DOHH2 (cell line): ENCODE data around the gene NLRC3.

Experiments used
- H3F3A ChIP-seq: fragments of 200-600 bp; sonication (generic), shearing (Covaris generic); 2 replicates; pipeline ENCODE4 v1.6.0; 2016; ENCODE audit warnings: antibody characterized with exemption, mild to moderate bottlenecking; ENCODE audit not compliant: control insufficient read depth, insufficient read depth
- H3K27ac ChIP-seq: fragments of 200-600 bp; sonication (generic); 2 replicates; pipeline ENCODE4 v1.5.1; 2014; ENCODE audit warnings: low read depth, mild to moderate bottlenecking, low read length, moderate library complexity
- H3K27me3 ChIP-seq: fragments of 200-600 bp; sonication (generic); 2 replicates; pipeline ENCODE4 v1.6.1; 2014; ENCODE audit warnings: mild to moderate bottlenecking, low read length, mixed read lengths; ENCODE audit not compliant: control insufficient read depth
- H3K36me3 ChIP-seq: fragments of 200-600 bp; sonication (generic); 2 replicates; pipeline ENCODE4 v1.6.1; 2014; ENCODE audit warnings: mild to moderate bottlenecking, low read length, moderate library complexity, mixed read lengths; ENCODE audit not compliant: control insufficient read depth
- H3K4me1 ChIP-seq: fragments of 200-600 bp; sonication (generic); 2 replicates; pipeline ENCODE4 v1.6.1; 2014; ENCODE audit warnings: mild to moderate bottlenecking, low read length, mixed read lengths; ENCODE audit not compliant: control insufficient read depth
- H3K4me2 ChIP-seq: fragments of 200-600 bp; sonication (generic); 2 replicates; pipeline ENCODE4 v1.6.0; 2014; ENCODE audit warnings: mild to moderate bottlenecking, low read length, moderate library complexity
- H3K4me3 ChIP-seq: fragments of 200-600 bp; sonication (generic); 2 replicates; pipeline ENCODE4 v1.5.1; 2014; ENCODE audit warnings: mild to moderate bottlenecking, low read length, mixed read lengths
- H3K79me2 ChIP-seq: fragments of 200-600 bp; sonication (generic); 2 replicates; pipeline ENCODE4 v1.6.1; 2014; ENCODE audit warnings: mild to moderate bottlenecking, low read length, mixed read lengths; ENCODE audit not compliant: control insufficient read depth
- H3K9me2 ChIP-seq: fragments of 200-600 bp; sonication (generic); replicated peaks from 2 replicates; pipeline ENCODE4 v1.6.1; 2014; ENCODE audit warnings: mild to moderate bottlenecking, low read length, mixed read lengths; ENCODE audit not compliant: control insufficient read depth
- H3K9me3 ChIP-seq: fragments of 200-600 bp; sonication (generic); 2 replicates; pipeline ENCODE4 v1.6.1; 2014; ENCODE audit warnings: antibody characterized with exemption, low read length, mixed read lengths; ENCODE audit not compliant: control insufficient read depth, insufficient read depth
- H4K20me1 ChIP-seq: fragments of 200-600 bp; sonication (generic); 2 replicates; pipeline ENCODE4 v1.6.0; 2014; ENCODE audit warnings: low read depth, mild to moderate bottlenecking, antibody characterized with exemption, low read length, moderate library complexity; ENCODE audit not compliant: control insufficient read depth, insufficient read depth
- CTCF ChIP-seq: fragments of 200-600 bp; sonication (generic); IDR thresholded peaks from one replicate; pipeline ENCODE4 v1.5.1; 2014; ENCODE audit warnings: antibody characterized with exemption, mild to moderate bottlenecking, low read depth, low read length; ENCODE audit not compliant: poor library complexity, severe bottlenecking
- EZH2phosphoT487 ChIP-seq: fragments of 200-600 bp; sonication (generic); IDR thresholded peaks from 2 replicates; pipeline ENCODE4 v1.6.1; 2017; ENCODE audit warnings: borderline replicate concordance, mild to moderate bottlenecking, antibody characterized with exemption, low read length, moderate library complexity, mixed read lengths

NLRC3 gene

GRCh38 chr16:3541527-3542155 lies 35.6 kb downstream of the NLRC3 start:
- peaks cover 17% of the 10 kb centered on the region for H3F3A ChIP-seq
- TF ChIP-seq EZH2phosphoT487 = no peak
- no peak for TF ChIP-seq CTCF
- H3K4me1 ChIP-seq = no peaks in the 10 kb centered on the region
- H3K36me3 ChIP-seq = peaks cover 66% of the 10 kb centered on the region
- no peaks in the 10 kb centered on the region for H3K9me3 ChIP-seq
- no peak overlapping the region for H3K4me3 ChIP-seq
- H3K9me2 ChIP-seq = no peaks in the 10 kb centered on the region
- H3K27ac ChIP-seq = no peak overlapping the region
- H3K79me2 ChIP-seq = no peaks in the 10 kb centered on the region
- H3K27me3 ChIP-seq = no peaks in the 10 kb centered on the region
- H4K20me1 ChIP-seq = no peaks in the 10 kb centered on the region
- no peak overlapping the region for H3K4me2 ChIP-seq

GRCh38 chr16:3538222-3538621 lies 39.0 kb downstream of the NLRC3 start:
- TF ChIP-seq CTCF (no peak), EZH2phosphoT487 (no peak)
- Histone ChIP-seq H3K27me3 (no peaks in the 10 kb centered on the region), H3K79me2 (no peaks in the 10 kb centered on the region), H3K36me3 (peaks cover 46% of the 10 kb centered on the region), H3K9me3 (no peaks in the 10 kb centered on the region), H3K9me2 (no peaks in the 10 kb centered on the region), H3K27ac (no peak overlapping the region), H3K4me3 (no peak overlapping the region), H4K20me1 (no peaks in the 10 kb centered on the region), H3K4me2 (no peak overlapping the region), H3F3A (peaks cover 19% of the 10 kb centered on the region), H3K4me1 (0 out of 2 replicates have a peak, but pooled peaks cover 3% of the 10 kb centered on the region)

GRCh38 chr16:3536851-3537250 lies 40.4 kb downstream of the NLRC3 start:
- H3K79me2 ChIP-seq = no peaks in the 10 kb centered on the region

More at GRCh38 chr16:3536851-3537250, 40.4 kb downstream of the NLRC3 start:
- Histone ChIP-seq H3K9me2 (no peaks in the 10 kb centered on the region), H3K36me3 (peaks cover 36% of the 10 kb centered on the region), H3K9me3 (no peaks in the 10 kb centered on the region), H4K20me1 (no peaks in the 10 kb centered on the region), H3K4me2 (no peak overlapping the region), H3F3A (peaks cover 19% of the 10 kb centered on the region), H3K4me1 (0 out of 2 replicates have a peak, but pooled peaks cover 3% of the 10 kb centered on the region), H3K27me3 (no peaks in the 10 kb centered on the region), H3K4me3 (no peak overlapping the region), H3K27ac (no peak overlapping the region)
- TF ChIP-seq CTCF = no peak
- no peak for TF ChIP-seq EZH2phosphoT487
